Vagina (tissue), 2 donors: ENCODE measurements around the gene RPS8. TPM values are rescaled to one million over a fixed set of nuclear protein-coding genes. Genes with fewer than 3 reads are reported as not detected.

ENCODE experiments used
- DNase-seq, 2 donors: peaks; one replicate each; pipeline ENCODE4 v3.0.0-alpha.2; 2017; ENCODE audit errors: extremely low spot score in 2 of 2
- H3K27ac ChIP-seq: fragments of 200-600 bp; sonication (generic); one replicate; pipeline ENCODE4 v1.5.1; 2019
- H3K27me3 ChIP-seq: fragments of 200-600 bp; sonication (generic); one replicate; pipeline ENCODE4 v1.5.1; 2019
- H3K36me3 ChIP-seq, 2 donors: fragments of 200-600 bp; sonication (generic); one replicate each; pipeline ENCODE4 v1.5.1; 2017 to 2019
- H3K4me1 ChIP-seq: fragments of 200-600 bp; sonication (generic); one replicate; pipeline ENCODE4 v1.5.1; 2019
- H3K4me3 ChIP-seq, 2 donors: fragments of 200-600 bp; sonication (generic); 1 replicate in 1 of 2; 2 replicates in 1 of 2; pipeline ENCODE4 v1.5.1; 2016 to 2019
- H3K9me3 ChIP-seq: fragments of 200-600 bp; sonication (generic); one replicate; pipeline ENCODE4 v1.5.1; 2019
- CTCF ChIP-seq, 3 experiments: fragments of 450-650 bp in 2 of 3; fragments of 200-600 bp in 1 of 3; sonication (generic) in 1 of 3; IDR thresholded peaks; one replicate each; pipeline ENCODE4 v1.5.1; 2017 to 2019; ENCODE audit warnings: antibody characterized with exemption in 3 of 3, mild to moderate bottlenecking in 2 of 3, moderate library complexity in 2 of 3
- POLR2A ChIP-seq, 2 donors: fragments of 450-650 bp; IDR thresholded peaks; one replicate each; pipeline ENCODE4 v1.6.1; 2017; ENCODE audit warnings: antibody characterized with exemption in 2 of 2, mild to moderate bottlenecking in 2 of 2, moderate library complexity in 2 of 2
- POLR2AphosphoS5 ChIP-seq, 2 donors: sonication (generic); formaldehyde crosslinking; IDR thresholded peaks; one replicate each; pipeline ENCODE4 v1.9.0; 2017; ENCODE audit warnings: antibody characterized with exemption in 2 of 2, mild to moderate bottlenecking in 2 of 2, low read depth in 1 of 2; ENCODE audit not compliant: insufficient read depth in 1 of 2
- intact Hi-C: fragments of 100-400 bp; cut with DNase I; formaldehyde crosslinking; loops from one replicate; pipeline ENCODE4 v1.15.1; 2023
- total RNA-seq: library from RNA; depleted of rRNA; stranded (reverse); fragments of >200 nt; gene quantifications from one replicate; pipeline ENCODE4 v1.2.3, GENCODE V29; 2016

RPS8 gene
- total RNA-seq, 1 donor from 2014 or later = 2,511 TPM

GRCh38 chr1:44785029-44785380 lies 9.7 kb downstream of the RPS8 start:
- no peak overlapping the region for H3K27ac ChIP-seq
- H3K27me3 ChIP-seq = no peaks in the 10 kb centered on the region
- H3K9me3 ChIP-seq = no peaks in the 10 kb centered on the region
- H3K4me3 ChIP-seq = peak overlapping the region in 1 of 2 donors; percentile 57
- peaks cover 33% of the 10 kb centered on the region for H3K4me1 ChIP-seq
- DNase-seq = no peak
- TF ChIP-seq POLR2AphosphoS5 (IDR thresholded peaks at IDR 0.05; ENCODE audit: insufficient read depth in 1 of 2, low read depth in 1 of 2) (no peak), CTCF (IDR thresholded peaks at IDR 0.05) (no peak), POLR2A (IDR thresholded peaks at IDR 0.05) (no peak)
- H3K36me3 ChIP-seq = peaks cover 0 to 9% of the 10 kb centered on the region in 2 donors
- intact Hi-C loops = loop anchor here (5.0 kb wide), 1 partner anchor 202 kb away; the partner anchor contains the start of gene EIF2B3

GRCh38 chr1:44785501-44786137 lies 10.3 kb downstream of the RPS8 start:
- DNase-seq = no peak
- no peaks in the 10 kb centered on the region for H3K9me3 ChIP-seq
- peaks cover 33% of the 10 kb centered on the region for H3K4me1 ChIP-seq
- H3K27me3 ChIP-seq = no peaks in the 10 kb centered on the region
- peak overlapping the region; percentile 66 for H3K27ac ChIP-seq
- peaks cover 0 to 5% of the 10 kb centered on the region in 2 donors for H3K36me3 ChIP-seq
- H3K4me3 ChIP-seq = peak overlapping the region; percentile 48 to 66
- TF ChIP-seq POLR2AphosphoS5 (IDR thresholded peaks at IDR 0.05; ENCODE audit: insufficient read depth in 1 of 2, low read depth in 1 of 2) = no peak
- TF ChIP-seq CTCF (IDR thresholded peaks at IDR 0.05) = no peak
- TF ChIP-seq POLR2A (IDR thresholded peaks at IDR 0.05) = no peak
- intact Hi-C loops = loop anchor here (5.0 kb wide), 1 partner anchor 202 kb away; the partner anchor contains the start of gene EIF2B3

DNA sequence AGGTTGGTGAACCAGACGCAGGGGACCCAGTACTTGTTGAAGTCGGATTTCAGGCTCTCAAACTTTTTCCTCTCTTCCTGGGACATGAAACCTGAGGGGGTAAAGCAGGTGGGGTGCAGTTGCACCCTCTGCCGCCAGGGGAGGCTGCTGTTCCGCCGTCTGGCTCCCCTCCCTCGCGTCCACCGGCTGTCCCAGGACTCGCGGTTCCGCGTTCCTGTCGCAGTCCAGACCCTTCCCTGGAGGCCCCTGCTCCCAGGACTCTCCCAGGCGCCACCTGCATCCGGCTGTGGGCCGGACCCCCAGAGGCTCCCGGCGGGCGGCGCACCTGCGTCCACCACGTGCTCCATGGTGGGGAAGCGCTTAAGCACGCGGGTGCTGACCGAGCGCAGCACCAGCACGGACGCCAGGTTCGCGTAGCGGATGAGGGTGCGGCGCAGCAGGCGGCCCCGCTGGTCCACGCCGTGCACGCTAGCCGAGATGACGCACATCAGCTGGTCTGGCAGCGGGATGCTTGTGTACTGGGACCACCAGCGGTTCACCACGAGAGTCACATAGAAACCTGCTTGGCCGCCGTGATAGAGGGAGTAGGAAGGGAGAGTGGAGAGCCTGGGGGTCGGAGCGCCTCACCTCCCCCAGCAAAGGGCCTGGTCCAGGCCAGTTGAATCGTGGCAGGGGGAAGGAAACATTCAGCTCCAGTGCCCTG lies 10.9 kb downstream of the RPS8 start:
- Histone ChIP-seq H3K4me3 (peak overlapping the region; percentile 48 to 66), H3K9me3 (no peaks in the 10 kb centered on the region), H3K27ac (peak overlapping the region; percentile 66), H3K27me3 (no peaks in the 10 kb centered on the region), H3K36me3 (no peaks in the 10 kb centered on the region), H3K4me1 (peaks cover 33% of the 10 kb centered on the region)
- peak; percentile 58 to 78 for TF ChIP-seq POLR2AphosphoS5 (IDR thresholded peaks at IDR 0.05; ENCODE audit: insufficient read depth in 1 of 2, low read depth in 1 of 2)
- TF ChIP-seq POLR2A (IDR thresholded peaks at IDR 0.05) = no peak
- TF ChIP-seq CTCF (IDR thresholded peaks at IDR 0.05) = peak; percentile 96 to 97 (median 96)
- intact Hi-C loops = loop anchor here (5.0 kb wide), 1 partner anchor 201 kb away; the partner anchor contains the start of gene EIF2B3
- no peak for DNase-seq

- TF ChIP-seq POLR2A (IDR thresholded peaks at IDR 0.05) = no peak
- Histone ChIP-seq H3K4me3 (peak overlapping the region; percentile 48 to 66), H3K27me3 (no peaks in the 10 kb centered on the region), H3K9me3 (no peaks in the 10 kb centered on the region), H3K36me3 (no peaks in the 10 kb centered on the region), H3K4me1 (peaks cover 33% of the 10 kb centered on the region), H3K27ac (peak overlapping the region; percentile 66)
- intact Hi-C loops = loop anchor here (5.0 kb wide), 1 partner anchor 200 kb away; the partner anchor contains the start of gene EIF2B3
- no peak for DNase-seq
Observed at GRCh38 chr1:44786841-44787426, 11.6 kb downstream of the RPS8 start.

DNA sequence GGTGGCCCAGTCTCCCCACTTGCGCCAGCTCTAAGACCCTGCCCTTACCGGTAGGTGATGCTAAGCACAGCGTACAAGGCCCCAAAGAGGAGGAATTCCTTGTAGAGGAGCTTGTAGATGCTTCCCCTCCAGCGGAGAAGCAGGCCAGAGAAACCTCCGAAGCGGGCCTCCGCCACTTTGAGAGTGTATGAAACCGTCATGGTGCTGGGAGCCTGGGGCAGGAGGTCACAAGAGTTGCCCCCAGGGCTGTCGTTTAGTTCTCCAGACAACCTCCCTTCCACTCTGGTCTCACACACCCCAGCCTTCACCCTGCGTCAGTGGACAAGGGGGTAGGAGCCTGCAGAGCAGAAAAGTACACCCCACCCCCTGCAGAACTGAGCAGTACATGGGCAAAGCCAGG lies 12.2 kb downstream of the RPS8 start:
- Histone ChIP-seq H3K27ac (no peak overlapping the region), H3K4me1 (peaks cover 33% of the 10 kb centered on the region), H3K36me3 (no peaks in the 10 kb centered on the region), H3K4me3 (no peak overlapping the region), H3K27me3 (no peaks in the 10 kb centered on the region), H3K9me3 (no peaks in the 10 kb centered on the region)
- TF ChIP-seq POLR2AphosphoS5 (IDR thresholded peaks at IDR 0.05; ENCODE audit: insufficient read depth in 1 of 2, low read depth in 1 of 2) (no peak), CTCF (IDR thresholded peaks at IDR 0.05) (no peak), POLR2A (IDR thresholded peaks at IDR 0.05) (no peak)
- intact Hi-C loops = loop anchor here (5.0 kb wide), 1 partner anchor 200 kb away; the partner anchor contains the start of gene EIF2B3
- DNase-seq = no peak
